CD4-positive, alpha-beta T cell (primary cell): ENCODE data around the gene MOCS2. TPM values are rescaled to one million over a fixed set of nuclear protein-coding genes. Genes with fewer than 3 reads are reported as not detected.

Experiments
- ATAC-seq: fragments of 200-7000 bp; cut with Tn5 transposase; one replicate; pipeline ENCODE4 v1.10.0; 2022; ENCODE audit warnings: mild to moderate bottlenecking; ENCODE audit not compliant: poor library complexity
- CTCF ChIA-PET: fragments of 350-600 bp; sonication (Branson Sonifier 250); formaldehyde crosslinking; loops from one replicate; lab custom pipeline; 2021; ENCODE audit warnings: antibody characterized with exemption, inconsistent platforms; lab: Charles Lee
- POLR2A ChIA-PET: fragments of 350-600 bp; sonication (Branson Sonifier 250); formaldehyde crosslinking; loops from one replicate; lab custom pipeline; 2021; ENCODE audit warnings: antibody characterized with exemption, inconsistent platforms; lab: Charles Lee
- DNase-seq, 14 experiments: peaks; one replicate each; pipeline ENCODE4 v3.0.0-alpha.2; 2013 to 2020; ENCODE audit warnings: mixed read lengths in 2 of 14
- H3K27ac ChIP-seq, 2 donors: one replicate each; pipeline versions ENCODE4 v1.5.1 to v1.7.0; 2013; ENCODE audit warnings: low read length in 2 of 2, low read depth in 1 of 2, mild to moderate bottlenecking in 1 of 2
- H3K27me3 ChIP-seq, 2 experiments: 1 replicate in 1 of 2; 2 replicates in 1 of 2; pipeline versions ENCODE4 v1.6.1 to v1.7.0; 2013; ENCODE audit warnings: low read length in 2 of 2, control low read depth in 1 of 2, mild to moderate bottlenecking in 1 of 2, moderate library complexity in 1 of 2; ENCODE audit not compliant: insufficient read depth in 2 of 2, control insufficient read depth in 1 of 2
- H3K36me3 ChIP-seq: one replicate; pipeline ENCODE4 v1.6.1; 2013; ENCODE audit warnings: low read length, control low read depth; ENCODE audit not compliant: insufficient read depth
- H3K4me1 ChIP-seq: one replicate; pipeline ENCODE4 v1.6.1; 2013; ENCODE audit warnings: low read length, control low read depth; ENCODE audit not compliant: insufficient read depth
- H3K4me3 ChIP-seq: one replicate; pipeline ENCODE4 v1.5.1; 2013; ENCODE audit warnings: mild to moderate bottlenecking, low read length, moderate library complexity
- H3K9me3 ChIP-seq, 2 experiments: 1 replicate in 1 of 2; 2 replicates in 1 of 2; pipeline versions ENCODE4 v1.6.1 to v1.7.0; 2013; ENCODE audit warnings: low read length in 2 of 2, mild to moderate bottlenecking in 2 of 2, control low read depth in 1 of 2, moderate library complexity in 1 of 2; ENCODE audit not compliant: control insufficient read depth in 1 of 2, insufficient read depth in 1 of 2
- H3K27ac Mint-ChIP-seq: one replicate; pipeline ENCODE4 v1.8.0; 2020; ENCODE audit warnings: mixed read lengths
- H3K27me3 Mint-ChIP-seq: one replicate; pipeline ENCODE4 v1.8.0; 2021; ENCODE audit warnings: mixed read lengths
- H3K36me3 Mint-ChIP-seq: one replicate; pipeline ENCODE4 v1.8.0; 2021; ENCODE audit warnings: low read depth, mixed read lengths
- H3K4me1 Mint-ChIP-seq: one replicate; pipeline ENCODE4 v1.8.0; 2021; ENCODE audit warnings: low read depth, mixed read lengths
- H3K4me3 Mint-ChIP-seq: one replicate; pipeline ENCODE4 v1.8.0; 2020; ENCODE audit warnings: mild to moderate bottlenecking, mixed read lengths
- H3K9me3 Mint-ChIP-seq: one replicate; pipeline ENCODE4 v1.8.0; 2020; ENCODE audit warnings: mixed read lengths
- CTCF ChIP-seq: fragments of 200-600 bp; IDR thresholded peaks from one replicate; pipeline ENCODE4 v1.8.0; 2022; ENCODE audit warnings: antibody characterized with exemption, mild to moderate bottlenecking
- intact Hi-C, 2 experiments: fragments of 100-400 bp; cut with DNase I in 1 of 2; cut with micrococcal nuclease in 1 of 2; formaldehyde crosslinking; loops; one replicate each; pipeline versions ENCODE4 v1.15.1 to v1.9.0; 2023 to 2025; cut with DNase I, micrococcal nuclease
- total RNA-seq, 174 experiments: library from RNA in 2 of 174; stranded (reverse) in 2 of 174; gene quantifications; one replicate each; pipeline ENCODE4 v1.2.3 and lab custom pipeline; 2021 to 2026

Gene MOCS2
- total RNA-seq, 2 experiments from 2014 or later, result 19.5 to 20.4 TPM

- no peaks in the 10 kb centered on the region for H3K9me3 ChIP-seq
- POLR2A ChIA-PET, result no interaction called here
- Mint-ChIP-seq H3K27me3 (no peaks in the 10 kb centered on the region), H3K36me3 (no peaks in the 10 kb centered on the region), H3K4me1 (no peaks in the 10 kb centered on the region), H3K9me3 (no peaks in the 10 kb centered on the region), H3K27ac (no peak overlapping the region), H3K4me3 (no peak overlapping the region)
- ATAC-seq, result no peak
- DNase-seq, result no peak
- no peaks in the 10 kb centered on the region for H3K27me3 ChIP-seq
- intact Hi-C loops, result no loop called here
- no peak overlapping the region for H3K4me3 ChIP-seq
- H3K27ac ChIP-seq, result no peak overlapping the region
- H3K36me3 ChIP-seq, result no peaks in the 10 kb centered on the region
- CTCF ChIA-PET, result interaction anchor here (1.3 kb wide), 1 partner anchor 10 kb away, joined by 4 read pairs; no protein-coding TSS in a partner anchor
- no peaks in the 10 kb centered on the region for H3K4me1 ChIP-seq
- no peak for TF ChIP-seq CTCF
Measured at GRCh38 chr5:53068291-53068836, 41.2 kb downstream of the MOCS2 start.

GRCh38 chr5:53067641-53068040 is 41.9 kb downstream of the MOCS2 start:
- H3K9me3 ChIP-seq, result no peaks in the 10 kb centered on the region
- ChIA-PET POLR2A (no interaction called here), CTCF (interaction anchor here (1.3 kb wide), 1 partner anchor 11 kb away, joined by 4 read pairs; no protein-coding TSS in a partner anchor)
- ATAC-seq, result no peak
- no peak overlapping the region for H3K27ac ChIP-seq
- DNase-seq, result no peak
- H3K27me3 ChIP-seq, result no peaks in the 10 kb centered on the region
- Mint-ChIP-seq H3K27me3 (peaks cover under 1% of the 10 kb centered on the region), H3K4me1 (no peaks in the 10 kb centered on the region), H3K9me3 (no peaks in the 10 kb centered on the region), H3K27ac (no peak overlapping the region), H3K36me3 (no peaks in the 10 kb centered on the region), H3K4me3 (no peak overlapping the region)
- H3K4me1 ChIP-seq, result no peaks in the 10 kb centered on the region
- no peaks in the 10 kb centered on the region for H3K36me3 ChIP-seq
- intact Hi-C loops, result no loop called here
- TF ChIP-seq CTCF, result no peak
- H3K4me3 ChIP-seq, result no peak overlapping the region

GRCh38 chr5:53066088-53066487 is 43.5 kb downstream of the MOCS2 start:
- no peaks in the 10 kb centered on the region for H3K27me3 ChIP-seq
- H3K36me3 Mint-ChIP-seq, result no peaks in the 10 kb centered on the region
- H3K27ac ChIP-seq, result no peak overlapping the region
- no peaks in the 10 kb centered on the region for H3K9me3 ChIP-seq
- intact Hi-C loops, result no loop called here
- H3K36me3 ChIP-seq, result no peaks in the 10 kb centered on the region
- POLR2A ChIA-PET, result no interaction called here
- peaks cover 5% of the 10 kb centered on the region for H3K27me3 Mint-ChIP-seq
- DNase-seq (no peak), ATAC-seq (no peak)
- H3K4me1 ChIP-seq, result no peaks in the 10 kb centered on the region
- H3K4me3 ChIP-seq, result no peak overlapping the region
- TF ChIP-seq CTCF, result no peak
- CTCF ChIA-PET, result no interaction called here
- H3K4me1 Mint-ChIP-seq, result no peaks in the 10 kb centered on the region
- H3K4me3 Mint-ChIP-seq, result no peak overlapping the region
- H3K27ac Mint-ChIP-seq, result no peak overlapping the region
- no peaks in the 10 kb centered on the region for H3K9me3 Mint-ChIP-seq
